ENCODE data around the gene TEX19.

The TEX19 gene

DNA sequence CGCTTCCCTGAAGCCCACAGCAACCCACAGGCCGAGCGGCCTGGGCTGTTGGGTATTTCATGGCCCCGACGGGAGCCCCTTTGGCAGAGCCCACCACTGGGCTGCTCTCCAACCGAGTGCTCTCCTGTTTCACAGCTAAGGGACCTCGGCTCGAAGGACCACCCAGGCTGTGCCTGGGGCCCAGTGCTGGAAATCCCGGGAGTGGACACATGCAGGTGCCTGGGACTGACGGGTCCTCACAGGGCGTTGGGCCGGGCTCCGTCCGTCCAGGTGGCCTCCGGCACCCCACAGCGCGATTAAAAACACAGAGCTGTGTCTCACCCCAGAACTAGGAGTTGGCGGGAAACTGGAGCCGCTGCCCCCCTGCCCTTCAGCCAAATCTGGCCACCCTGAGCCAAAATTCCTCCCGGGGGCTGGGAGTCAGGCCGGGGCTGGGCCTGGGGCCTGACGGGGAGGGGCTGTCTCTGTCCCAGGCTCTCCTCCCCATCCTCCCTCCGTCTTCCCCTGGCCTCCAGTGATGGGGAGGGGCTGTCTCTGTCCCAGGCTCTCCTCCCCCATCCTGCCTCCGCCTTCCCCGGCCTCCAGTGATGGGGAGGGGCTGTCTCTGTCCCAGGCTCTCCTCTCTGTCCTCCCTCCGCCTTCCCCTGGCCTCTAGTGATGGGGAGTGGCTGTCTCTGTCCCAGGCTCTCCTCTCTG is 26.7 kb downstream of the TEX19 start (continued):
- TF ChIP-seq SNAI2 (CRISPR knock-in tag; IDR thresholded peaks at IDR 0.05): no peak
- no peak for TF ChIP-seq ARNTL (CRISPR knock-in tag; IDR thresholded peaks at IDR 0.05; ENCODE audit: borderline replicate concordance, low read depth)

DNA sequence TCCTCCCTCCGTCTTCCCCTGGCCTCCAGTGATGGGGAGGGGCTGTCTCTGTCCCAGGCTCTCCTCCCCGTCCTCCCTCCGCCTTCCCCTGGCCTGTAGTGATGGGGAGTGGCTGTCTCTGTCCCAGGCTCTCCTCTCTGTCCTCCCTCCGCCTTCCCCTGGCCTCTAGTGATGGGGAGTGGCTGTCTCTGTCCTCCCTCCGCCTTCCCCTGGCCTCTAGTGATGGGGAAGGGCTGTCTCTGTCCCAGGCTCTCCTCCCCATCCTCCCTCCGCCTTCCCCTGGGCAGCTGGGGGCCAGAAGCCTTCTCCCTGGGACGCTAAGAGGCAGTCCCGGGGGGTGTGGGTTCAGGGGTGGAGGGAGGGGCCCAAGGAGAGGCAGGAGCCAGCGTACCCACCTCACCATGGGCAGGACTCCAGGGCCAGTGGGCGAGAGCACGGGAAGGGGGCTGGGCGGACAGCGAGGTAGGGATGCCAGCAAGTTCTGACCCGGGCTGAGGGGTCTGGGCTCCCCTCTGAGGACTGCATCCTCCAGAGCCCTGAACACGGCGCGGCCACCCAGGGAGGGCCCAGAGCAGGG is 27.3 kb downstream of the TEX19 start:
- ATAC-seq: no peak

GRCh38 chr17:82386881-82387704 is 28.0 kb downstream of the TEX19 start:
- no peak for ATAC-seq
- TF ChIP-seq ARNTL (CRISPR knock-in tag; IDR thresholded peaks at IDR 0.05; ENCODE audit: borderline replicate concordance, low read depth) (no peak), OSR1 (CRISPR knock-in tag; IDR thresholded peaks at IDR 0.05) (no peak), ZNF565 (CRISPR knock-in tag; conservative IDR thresholded peaks at IDR 0.05; ENCODE audit: low read depth) (no peak), CSDC2 (CRISPR knock-in tag; IDR thresholded peaks at IDR 0.05) (no peak), SNAI2 (CRISPR knock-in tag; IDR thresholded peaks at IDR 0.05) (no peak), ZNF70 (CRISPR knock-in tag; IDR thresholded peaks at IDR 0.05) (no peak), CSRNP3 (CRISPR knock-in tag; IDR thresholded peaks at IDR 0.05) (no peak), ESRRG (CRISPR knock-in tag; IDR thresholded peaks at IDR 0.05) (no peak), PPARA (CRISPR knock-in tag; IDR thresholded peaks at IDR 0.05; ENCODE audit: borderline replicate concordance) (no peak), ZFP30 (CRISPR knock-in tag; IDR thresholded peaks at IDR 0.05) (no peak)

More for the DNA sequence above, 27.3 kb downstream of the TEX19 start:
- TF ChIP-seq ZFP3 (CRISPR knock-in tag; IDR thresholded peaks at IDR 0.05) (no peak), PPARA (CRISPR knock-in tag; IDR thresholded peaks at IDR 0.05; ENCODE audit: borderline replicate concordance) (no peak), ZNF70 (CRISPR knock-in tag; IDR thresholded peaks at IDR 0.05) (peak; percentile 86), BACH2 (CRISPR knock-in tag; IDR thresholded peaks at IDR 0.05; ENCODE audit: borderline replicate concordance) (no peak), PATZ1 (CRISPR knock-in tag; IDR thresholded peaks at IDR 0.05; ENCODE audit: borderline replicate concordance) (no peak)

DNA sequence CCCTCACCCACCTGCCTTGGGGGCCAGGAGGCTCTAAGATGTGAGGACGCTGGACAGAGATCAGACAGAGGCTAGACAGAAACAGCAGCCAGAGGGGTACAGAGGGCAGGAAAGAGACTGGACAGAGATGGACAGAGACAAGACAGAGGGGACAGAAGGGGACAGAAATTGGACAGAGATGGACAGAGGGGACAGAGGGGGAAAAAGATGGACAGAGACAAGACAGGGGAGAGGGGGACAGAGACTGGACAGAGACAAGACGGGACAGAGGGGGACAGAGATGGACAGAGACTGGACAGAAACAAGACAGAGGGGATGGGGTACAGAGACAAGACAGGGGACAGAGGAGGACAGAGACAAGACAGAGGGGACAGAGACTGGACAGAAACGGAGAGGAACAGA is 28.7 kb downstream of the TEX19 start:
- no peak for ATAC-seq
- TF ChIP-seq RARB (CRISPR knock-in tag; IDR thresholded peaks at IDR 0.05): no peak
- TF ChIP-seq ZNF70 (CRISPR knock-in tag; IDR thresholded peaks at IDR 0.05): no peak
- TF ChIP-seq TOX (CRISPR knock-in tag; IDR thresholded peaks at IDR 0.05; ENCODE audit: borderline replicate concordance): no peak
- no peak for TF ChIP-seq CSDC2 (CRISPR knock-in tag; IDR thresholded peaks at IDR 0.05)
- TF ChIP-seq ZNF8 (CRISPR knock-in tag; IDR thresholded peaks at IDR 0.05): no peak
- TF ChIP-seq OSR1 (CRISPR knock-in tag; IDR thresholded peaks at IDR 0.05): no peak
- no peak for TF ChIP-seq TCF4 (CRISPR knock-in tag; IDR thresholded peaks at IDR 0.05; ENCODE audit: borderline replicate concordance)
- no peak for TF ChIP-seq CSRNP3 (CRISPR knock-in tag; IDR thresholded peaks at IDR 0.05)
- TF ChIP-seq BACH2 (CRISPR knock-in tag; IDR thresholded peaks at IDR 0.05; ENCODE audit: borderline replicate concordance): no peak
- TF ChIP-seq ZC3H10 (CRISPR knock-in tag; IDR thresholded peaks at IDR 0.05): no peak
- no peak for TF ChIP-seq ZFP3 (CRISPR knock-in tag; IDR thresholded peaks at IDR 0.05)
- no peak for TF ChIP-seq TSHZ2 (CRISPR knock-in tag; IDR thresholded peaks at IDR 0.05)
- no peak for TF ChIP-seq ZNF565 (CRISPR knock-in tag; conservative IDR thresholded peaks at IDR 0.05; ENCODE audit: low read depth)
- TF ChIP-seq, protein P1, sequence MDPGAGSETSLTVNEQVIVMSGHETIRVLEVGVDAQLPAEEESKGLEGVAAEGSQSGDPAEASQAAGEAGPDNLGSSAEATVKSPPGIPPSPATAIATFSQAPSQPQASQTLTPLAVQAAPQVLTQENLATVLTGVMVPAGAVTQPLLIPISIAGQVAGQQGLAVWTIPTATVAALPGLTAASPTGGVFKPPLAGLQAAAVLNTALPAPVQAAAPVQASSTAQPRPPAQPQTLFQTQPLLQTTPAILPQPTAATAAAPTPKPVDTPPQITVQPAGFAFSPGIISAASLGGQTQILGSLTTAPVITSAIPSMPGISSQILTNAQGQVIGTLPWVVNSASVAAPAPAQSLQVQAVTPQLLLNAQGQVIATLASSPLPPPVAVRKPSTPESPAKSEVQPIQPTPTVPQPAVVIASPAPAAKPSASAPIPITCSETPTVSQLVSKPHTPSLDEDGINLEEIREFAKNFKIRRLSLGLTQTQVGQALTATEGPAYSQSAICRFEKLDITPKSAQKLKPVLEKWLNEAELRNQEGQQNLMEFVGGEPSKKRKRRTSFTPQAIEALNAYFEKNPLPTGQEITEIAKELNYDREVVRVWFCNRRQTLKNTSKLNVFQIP (CRISPR knock-in tag; IDR thresholded peaks at IDR 0.05; ENCODE audit: borderline replicate concordance, low read depth): no peak
- TF ChIP-seq ARNTL (CRISPR knock-in tag; IDR thresholded peaks at IDR 0.05; ENCODE audit: borderline replicate concordance, low read depth): no peak
- TF ChIP-seq, protein P2, sequence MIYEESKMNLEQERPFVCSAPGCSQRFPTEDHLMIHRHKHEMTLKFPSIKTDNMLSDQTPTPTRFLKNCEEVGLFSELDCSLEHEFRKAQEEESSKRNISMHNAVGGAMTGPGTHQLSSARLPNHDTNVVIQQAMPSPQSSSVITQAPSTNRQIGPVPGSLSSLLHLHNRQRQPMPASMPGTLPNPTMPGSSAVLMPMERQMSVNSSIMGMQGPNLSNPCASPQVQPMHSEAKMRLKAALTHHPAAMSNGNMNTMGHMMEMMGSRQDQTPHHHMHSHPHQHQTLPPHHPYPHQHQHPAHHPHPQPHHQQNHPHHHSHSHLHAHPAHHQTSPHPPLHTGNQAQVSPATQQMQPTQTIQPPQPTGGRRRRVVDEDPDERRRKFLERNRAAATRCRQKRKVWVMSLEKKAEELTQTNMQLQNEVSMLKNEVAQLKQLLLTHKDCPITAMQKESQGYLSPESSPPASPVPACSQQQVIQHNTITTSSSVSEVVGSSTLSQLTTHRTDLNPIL (CRISPR knock-in tag; IDR thresholded peaks at IDR 0.05; ENCODE audit: low read depth): no peak

Data from SK-N-SH treated with all-trans-retinoic acid at 6 μM for 48 hours (cell line).